DND-41 (cell line): Measurements from ENCODE around the gene SMARCD3.

ENCODE experiments used
- CTCF ChIP-seq: IDR thresholded peaks from 2 replicates; pipeline ENCODE4 v1.5.1; 2012; ENCODE audit warnings: borderline replicate concordance, low read length, moderate library complexity, mild to moderate bottlenecking; ENCODE audit not compliant: poor library complexity, severe bottlenecking; ENCODE audit errors: extremely low read depth
- EZH2 ChIP-seq: IDR thresholded peaks from 3 replicates; pipeline ENCODE4 v1.6.1; 2012; ENCODE audit warnings: borderline replicate concordance, low read depth, mild to moderate bottlenecking, moderate library complexity, low read length, inconsistent platforms; ENCODE audit not compliant: severe bottlenecking

- no peak for TF ChIP-seq CTCF
- no peak for TF ChIP-seq EZH2
Observed at GRCh38 chr7:151269511-151269910, 21.0 kb upstream of the SMARCD3 start.
